Activated CD8-positive, alpha-beta memory T cell treated with anti-CD3 and anti-CD28 coated beads, Interleukin-2, amount 50 U/mL, for 48 hours (primary cell): ENCODE results near the gene NOTCH3.

Experiments used
- DNase-seq: peaks from one replicate; pipeline ENCODE4 v3.0.0-alpha.2; 2020

The NOTCH3 gene

GRCh38 chr19:15159251-15159650 is 41.5 kb downstream of the NOTCH3 start:
- DNase-seq = no peak

GRCh38 chr19:15156391-15156790 is 44.4 kb downstream of the NOTCH3 start:
- no peak for DNase-seq

GRCh38 chr19:15155296-15155695 is 45.5 kb downstream of the NOTCH3 start:
- DNase-seq = no peak

GRCh38 chr19:15154002-15154612 is 46.7 kb downstream of the NOTCH3 start:
- no peak for DNase-seq

- no peak for DNase-seq
These were observed 51.1 kb downstream of the NOTCH3 start for GRCh38 chr19:15149737-15150136.

GRCh38 chr19:15147090-15147489 is 53.7 kb downstream of the NOTCH3 start:
- DNase-seq = no peak

GRCh38 chr19:15144046-15144646 is 56.6 kb downstream of the NOTCH3 start:
- no peak for DNase-seq

GRCh38 chr19:15142313-15142712 is 58.5 kb downstream of the NOTCH3 start:
- no peak for DNase-seq

GRCh38 chr19:15141143-15141542 is 59.7 kb downstream of the NOTCH3 start:
- no peak for DNase-seq

GRCh38 chr19:15138427-15138826 is 62.4 kb downstream of the NOTCH3 start:
- DNase-seq = no peak

- no peak for DNase-seq
These were observed 63.0 kb downstream of the NOTCH3 start for GRCh38 chr19:15137777-15138176.

GRCh38 chr19:15136234-15136954 is 64.4 kb downstream of the NOTCH3 start:
- DNase-seq = no peak

GRCh38 chr19:15129856-15130585 is 70.8 kb downstream of the NOTCH3 start:
- no peak for DNase-seq

- DNase-seq = no peak
These were observed 72.5 kb downstream of the NOTCH3 start for GRCh38 chr19:15128162-15128770.

GRCh38 chr19:15126131-15126910 is 74.5 kb downstream of the NOTCH3 start:
- DNase-seq = no peak

GRCh38 chr19:15125232-15126067 is 75.3 kb downstream of the NOTCH3 start:
- DNase-seq = peak; percentile 100

GRCh38 chr19:15124572-15125231 is 76.1 kb downstream of the NOTCH3 start:
- DNase-seq = no peak

GRCh38 chr19:15123900-15124299 is 76.9 kb downstream of the NOTCH3 start:
- DNase-seq = no peak

- no peak for DNase-seq
These were observed 77.5 kb downstream of the NOTCH3 start for GRCh38 chr19:15123031-15123890.
